Measurements from ENCODE around the gene RAI14. TPM values are rescaled to one million over a fixed set of nuclear protein-coding genes. Genes with fewer than 3 reads are reported as not detected.

RAI14 gene
- total RNA-seq, 2 donors from 2014 or later = 25.7 to 27.5 TPM

DNA sequence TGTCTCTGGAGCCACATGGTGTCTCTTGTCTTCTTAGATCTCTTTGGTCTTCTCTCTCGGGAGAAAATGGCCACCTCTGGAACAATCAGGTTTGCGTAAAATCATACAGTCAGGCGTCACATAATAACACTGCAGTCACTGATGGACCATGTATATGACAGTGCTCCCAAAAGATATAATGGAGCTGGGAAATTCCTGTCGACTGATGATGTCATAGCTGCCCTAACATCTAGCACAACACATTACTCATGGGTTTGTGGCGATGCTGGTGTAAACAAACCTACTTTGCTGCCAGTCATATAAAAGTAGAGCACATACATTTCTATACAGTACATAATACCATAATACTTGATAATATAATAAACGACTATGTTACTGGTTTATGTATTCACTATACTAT is 30.1 kb upstream of the RAI14 start:
- no peak overlapping the region for H3K4me3 ChIP-seq

DNA sequence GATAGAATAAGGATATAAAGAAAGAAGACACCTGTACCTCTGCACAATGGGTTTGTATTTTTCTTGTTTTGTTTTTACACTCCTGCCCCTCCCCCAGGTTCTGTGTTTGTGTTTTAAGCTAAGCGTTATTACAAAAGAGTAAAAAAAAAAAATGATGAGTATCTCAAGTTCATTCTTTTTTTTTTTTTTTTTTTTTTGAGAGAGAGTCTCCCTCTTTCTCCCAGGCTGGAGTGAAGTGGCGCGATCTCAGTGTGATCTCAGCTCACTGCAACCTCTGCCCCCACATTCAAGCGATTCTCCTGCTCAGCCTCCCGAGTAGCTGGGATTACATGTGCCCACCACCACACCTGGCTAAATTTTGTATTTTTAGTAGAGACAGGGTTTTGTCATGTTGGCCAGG is 29.4 kb upstream of the RAI14 start:
- Histone ChIP-seq H3K4me1 (no peaks in the 10 kb centered on the region), H3K9me3 (no peaks in the 10 kb centered on the region), H3K27me3 (no peaks in the 10 kb centered on the region), H3K27ac (no peak overlapping the region), H3K4me3 (no peak overlapping the region), H3K36me3 (replicated peaks in 1 of 2; ENCODE audit: insufficient read depth in 1 of 2, low read depth in 2 of 2) (no peaks in the 10 kb centered on the region)
- ATAC-seq (no peak), DNase-seq (no peak)
- WGBS, 2 donors = 83 to 88% methylated on average over 5 of the region's 5 CpGs
- TF ChIP-seq, protein P1, sequence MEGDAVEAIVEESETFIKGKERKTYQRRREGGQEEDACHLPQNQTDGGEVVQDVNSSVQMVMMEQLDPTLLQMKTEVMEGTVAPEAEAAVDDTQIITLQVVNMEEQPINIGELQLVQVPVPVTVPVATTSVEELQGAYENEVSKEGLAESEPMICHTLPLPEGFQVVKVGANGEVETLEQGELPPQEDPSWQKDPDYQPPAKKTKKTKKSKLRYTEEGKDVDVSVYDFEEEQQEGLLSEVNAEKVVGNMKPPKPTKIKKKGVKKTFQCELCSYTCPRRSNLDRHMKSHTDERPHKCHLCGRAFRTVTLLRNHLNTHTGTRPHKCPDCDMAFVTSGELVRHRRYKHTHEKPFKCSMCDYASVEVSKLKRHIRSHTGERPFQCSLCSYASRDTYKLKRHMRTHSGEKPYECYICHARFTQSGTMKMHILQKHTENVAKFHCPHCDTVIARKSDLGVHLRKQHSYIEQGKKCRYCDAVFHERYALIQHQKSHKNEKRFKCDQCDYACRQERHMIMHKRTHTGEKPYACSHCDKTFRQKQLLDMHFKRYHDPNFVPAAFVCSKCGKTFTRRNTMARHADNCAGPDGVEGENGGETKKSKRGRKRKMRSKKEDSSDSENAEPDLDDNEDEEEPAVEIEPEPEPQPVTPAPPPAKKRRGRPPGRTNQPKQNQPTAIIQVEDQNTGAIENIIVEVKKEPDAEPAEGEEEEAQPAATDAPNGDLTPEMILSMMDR (IDR thresholded peaks at IDR 0.05) = no peak
- TF ChIP-seq POLR2A (IDR thresholded peaks at IDR 0.05) = no peak
- intact Hi-C loops (cut with DNase I) = no loop called here

More for the DNA sequence above, 30.1 kb upstream of the RAI14 start:
- TF ChIP-seq POLR2A (IDR thresholded peaks at IDR 0.05) = no peak
- TF ChIP-seq, protein P1 (IDR thresholded peaks at IDR 0.05) = no peak
- no peaks in the 10 kb centered on the region for H3K27me3 ChIP-seq
- intact Hi-C loops (cut with DNase I) = no loop called here
- H3K36me3 ChIP-seq (replicated peaks in 1 of 2; ENCODE audit: insufficient read depth in 1 of 2, low read depth in 2 of 2) = no peaks in the 10 kb centered on the region
- ATAC-seq (no peak), DNase-seq (no peak)
- no peaks in the 10 kb centered on the region for H3K4me1 ChIP-seq
- 62 to 67% methylated on average over 6 of the region's 6 CpGs for WGBS, 2 donors
- H3K9me3 ChIP-seq = no peaks in the 10 kb centered on the region
- no peak overlapping the region for H3K27ac ChIP-seq

DNA sequence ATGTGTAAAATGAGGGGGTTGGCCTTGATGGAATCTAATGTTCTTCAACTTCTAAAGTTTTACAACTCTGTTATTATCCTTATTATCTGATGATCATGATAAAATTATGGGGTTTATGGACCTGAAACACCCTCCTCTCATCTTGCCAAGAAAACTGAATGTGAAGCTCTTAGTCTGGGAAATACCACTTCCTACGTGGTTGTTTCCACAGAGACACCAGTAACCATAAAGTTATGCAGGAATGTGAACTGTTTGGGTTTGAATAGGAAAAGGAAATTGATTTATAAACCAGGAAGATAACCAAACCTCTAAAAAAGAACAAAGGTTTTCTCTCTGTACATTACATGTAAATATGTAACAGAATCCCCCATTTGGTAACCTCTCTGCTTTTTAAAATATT is 28.3 kb upstream of the RAI14 start:
- no peak for DNase-seq
- Histone ChIP-seq H3K36me3 (replicated peaks in 1 of 2; ENCODE audit: insufficient read depth in 1 of 2, low read depth in 2 of 2) (no peaks in the 10 kb centered on the region), H3K4me1 (no peaks in the 10 kb centered on the region), H3K27me3 (no peaks in the 10 kb centered on the region), H3K27ac (no peak overlapping the region), H3K9me3 (no peaks in the 10 kb centered on the region), H3K4me3 (no peak overlapping the region)
- no peak for ATAC-seq
- TF ChIP-seq, protein P1 (IDR thresholded peaks at IDR 0.05) = no peak
- TF ChIP-seq POLR2A (IDR thresholded peaks at IDR 0.05) = no peak
- 47 to 57% methylated on average over 1 of the region's 1 CpG for WGBS, 2 donors
- intact Hi-C loops (cut with DNase I) = no loop called here

DNA sequence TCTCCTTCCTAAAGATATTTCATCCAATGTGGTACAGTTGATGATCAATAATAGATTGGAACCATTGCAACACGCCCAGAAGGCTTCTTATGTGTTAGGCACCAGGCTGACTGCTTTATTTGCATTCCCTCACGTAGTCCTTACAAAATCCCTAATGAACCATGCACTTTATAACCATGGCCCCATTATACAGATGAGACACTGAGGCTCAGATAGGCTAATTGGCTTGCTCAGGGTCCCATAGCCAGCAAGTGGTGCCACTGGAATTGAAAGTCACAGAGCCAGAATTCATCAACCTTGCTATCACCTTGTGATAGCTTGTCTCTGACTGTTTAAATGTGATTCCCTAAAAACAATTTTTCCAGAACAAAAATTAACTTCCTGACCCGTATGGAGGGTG is 27.8 kb upstream of the RAI14 start:
- DNase-seq (no peak), ATAC-seq (no peak)
- no peaks in the 10 kb centered on the region for H3K4me1 ChIP-seq
- TF ChIP-seq POLR2A (IDR thresholded peaks at IDR 0.05) = no peak
- TF ChIP-seq, protein P1 (IDR thresholded peaks at IDR 0.05) = no peak
- intact Hi-C loops (cut with DNase I) = no loop called here
- H3K36me3 ChIP-seq (replicated peaks in 1 of 2; ENCODE audit: insufficient read depth in 1 of 2, low read depth in 2 of 2) = no peaks in the 10 kb centered on the region
- no peaks in the 10 kb centered on the region for H3K27me3 ChIP-seq
- H3K9me3 ChIP-seq = no peaks in the 10 kb centered on the region
- no peak overlapping the region for H3K4me3 ChIP-seq
- H3K27ac ChIP-seq = no peak overlapping the region
- WGBS, 2 donors = 59% methylated on average over 3 of the region's 3 CpGs

DNA sequence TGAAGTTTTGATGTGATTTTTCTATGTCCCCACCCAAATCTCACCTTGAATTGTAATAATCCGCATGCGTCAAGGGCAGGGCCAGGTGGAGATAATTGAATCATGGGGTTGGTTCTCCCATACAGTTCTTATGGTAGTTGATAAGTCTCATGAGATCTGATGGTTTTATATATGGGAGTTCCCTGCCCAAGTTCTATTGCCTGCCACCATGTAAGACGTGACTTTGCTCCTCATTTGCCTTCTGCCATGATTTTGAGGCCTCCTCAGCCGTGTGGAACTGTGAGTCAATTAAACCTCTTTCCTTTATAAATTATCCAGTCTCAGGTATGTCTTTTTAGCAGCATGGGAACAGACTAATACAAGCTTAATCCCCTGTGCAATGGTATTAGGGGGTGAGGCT is 25.5 kb upstream of the RAI14 start:
- Histone ChIP-seq H3K9me3 (no peaks in the 10 kb centered on the region), H3K4me1 (no peaks in the 10 kb centered on the region), H3K4me3 (no peak overlapping the region), H3K27me3 (no peaks in the 10 kb centered on the region), H3K36me3 (replicated peaks in 1 of 2; ENCODE audit: insufficient read depth in 1 of 2, low read depth in 2 of 2) (no peaks in the 10 kb centered on the region), H3K27ac (no peak overlapping the region)
- ATAC-seq = no peak
- intact Hi-C loops (cut with DNase I) = no loop called here
- DNase-seq = no peak
- no peak for TF ChIP-seq POLR2A (IDR thresholded peaks at IDR 0.05)
- TF ChIP-seq, protein P1 (IDR thresholded peaks at IDR 0.05) = no peak
- 90 to 91% methylated on average over 4 of the region's 4 CpGs for WGBS, 2 donors

Measured in body of pancreas (tissue), 4 donors.